DLD1 (cell line): Measurements from ENCODE around the gene SERPIND1.
"Not testable (repeated sequence)": the region's sequence is repeated elsewhere in the genome, so short reads cannot be mapped to it uniquely, and the experiment has no call there.

ENCODE experiments used
- in situ Hi-C: cut with HindIII; loops from 2 replicates; pipeline ENCODE4 v1.10.0; 2017; ENCODE audit warnings: low sequenced_read_pairs

Gene SERPIND1

GRCh38 chr22:20746431-20747189 is 27.3 kb upstream of the SERPIND1 start:
- in situ Hi-C loops, result no loop called here

GRCh38 chr22:20747223-20747622 is 26.7 kb upstream of the SERPIND1 start:
- in situ Hi-C loops, result no loop called here

GRCh38 chr22:20748082-20748481 is 25.8 kb upstream of the SERPIND1 start:
- in situ Hi-C loops, result no loop called here

GRCh38 chr22:20748731-20749428 is 25.0 kb upstream of the SERPIND1 start:
- in situ Hi-C loops, result no loop called here

GRCh38 chr22:20749453-20749852 is 24.5 kb upstream of the SERPIND1 start:
- in situ Hi-C loops, result no loop called here

GRCh38 chr22:20750461-20751184 is 23.3 kb upstream of the SERPIND1 start:
- in situ Hi-C loops, result no loop called here

GRCh38 chr22:20751185-20751851 is 22.6 kb upstream of the SERPIND1 start:
- in situ Hi-C loops, result no loop called here

GRCh38 chr22:20752104-20752741 is 21.7 kb upstream of the SERPIND1 start:
- in situ Hi-C loops, result no loop called here

- in situ Hi-C loops, result no loop called here
Measured at GRCh38 chr22:20752873-20753272, 21.0 kb upstream of the SERPIND1 start.

- in situ Hi-C loops, result no loop called here
Measured at GRCh38 chr22:20756846-20757245, 17.1 kb upstream of the SERPIND1 start.

- in situ Hi-C loops, result no loop called here
Measured at GRCh38 chr22:20758688-20759087, 15.2 kb upstream of the SERPIND1 start.

- in situ Hi-C loops, result no loop called here
Measured at GRCh38 chr22:20760084-20760483, 13.8 kb upstream of the SERPIND1 start.

GRCh38 chr22:20761536-20761935 is 12.4 kb upstream of the SERPIND1 start:
- in situ Hi-C loops, result no loop called here

- in situ Hi-C loops, result no loop called here
Measured at GRCh38 chr22:20762233-20762796, 11.6 kb upstream of the SERPIND1 start.

GRCh38 chr22:20763630-20764470 is 10.1 kb upstream of the SERPIND1 start:
- in situ Hi-C loops, result no loop called here

GRCh38 chr22:20764471-20764720 is 9.5 kb upstream of the SERPIND1 start:
- in situ Hi-C loops, result no loop called here

- in situ Hi-C loops, result no loop called here
Measured at GRCh38 chr22:20764729-20765128, 9.2 kb upstream of the SERPIND1 start.

GRCh38 chr22:20765938-20766337 is 8.0 kb upstream of the SERPIND1 start:
- in situ Hi-C loops, result no loop called here

GRCh38 chr22:20766530-20766929 is 7.4 kb upstream of the SERPIND1 start:
- in situ Hi-C loops, result no loop called here

- in situ Hi-C loops, result not testable (repeated sequence)
Measured at GRCh38 chr22:20769496-20769826, 4.5 kb upstream of the SERPIND1 start.
